HG03175 (cell line): Measurements from ENCODE around the gene ATP2C2.
"Not testable (repeated sequence)": the region's sequence is repeated elsewhere in the genome, so short reads cannot be mapped to it uniquely, and the experiment has no call there.

Experiments used
- ATAC-seq: cut with Tn5 transposase; IDR thresholded peaks from one replicate; pipeline ENCODE4 v1.9.1; 2021; ENCODE audit warnings: mild to moderate bottlenecking, moderate library complexity; ENCODE audit not compliant: unreplicated experiment

ATP2C2 gene

GRCh38 chr16:84340325-84341040 is 27.9 kb upstream of the ATP2C2 start:
- no peak for ATAC-seq

GRCh38 chr16:84341528-84342295 is 26.6 kb upstream of the ATP2C2 start:
- ATAC-seq: no peak

- not testable (repeated sequence) for ATAC-seq
These were observed 24.5 kb upstream of the ATP2C2 start for GRCh38 chr16:84343800-84344199.

GRCh38 chr16:84344781-84345180 is 23.6 kb upstream of the ATP2C2 start:
- no peak for ATAC-seq

- ATAC-seq: no peak
These were observed 21.2 kb upstream of the ATP2C2 start for GRCh38 chr16:84347161-84347560.

GRCh38 chr16:84348386-84348888 is 19.9 kb upstream of the ATP2C2 start:
- ATAC-seq: no peak

- no peak for ATAC-seq
These were observed 18.3 kb upstream of the ATP2C2 start for GRCh38 chr16:84349862-84350684.

- ATAC-seq: no peak
These were observed 17.5 kb upstream of the ATP2C2 start for GRCh38 chr16:84350685-84351400.

GRCh38 chr16:84351630-84352029 is 16.7 kb upstream of the ATP2C2 start:
- ATAC-seq: no peak

- no peak for ATAC-seq
These were observed 14.0 kb upstream of the ATP2C2 start for GRCh38 chr16:84354306-84354705.

GRCh38 chr16:84355149-84355548 is 13.2 kb upstream of the ATP2C2 start:
- ATAC-seq: no peak

GRCh38 chr16:84356176-84356575 is 12.2 kb upstream of the ATP2C2 start:
- ATAC-seq: no peak

- ATAC-seq: no peak
These were observed 11.7 kb upstream of the ATP2C2 start for GRCh38 chr16:84356591-84357116.

- ATAC-seq: no peak
These were observed 11.1 kb upstream of the ATP2C2 start for GRCh38 chr16:84357191-84357651.

- no peak for ATAC-seq
These were observed 9.6 kb upstream of the ATP2C2 start for GRCh38 chr16:84358601-84359295.

- no peak for ATAC-seq
These were observed 9.0 kb upstream of the ATP2C2 start for GRCh38 chr16:84359326-84359725.

- no peak for ATAC-seq
These were observed 8.2 kb upstream of the ATP2C2 start for GRCh38 chr16:84360170-84360569.

GRCh38 chr16:84360748-84361147 is 7.6 kb upstream of the ATP2C2 start:
- no peak for ATAC-seq

GRCh38 chr16:84361546-84361945 is 6.8 kb upstream of the ATP2C2 start:
- ATAC-seq: no peak

GRCh38 chr16:84362471-84362941 is 5.8 kb upstream of the ATP2C2 start:
- ATAC-seq: no peak
